Left renal cortex interstitium (tissue), 4 donors: ENCODE measurements around the gene CPNE9. TPM values are rescaled to one million over a fixed set of nuclear protein-coding genes. Genes with fewer than 3 reads are reported as not detected.

Experiments used
- DNase-seq, 4 donors: peaks; one replicate each; pipeline ENCODE4 v3.0.0-alpha.2; 2013; ENCODE audit warnings: low read depth in 4 of 4, low spot score in 2 of 4, missing footprints in 1 of 4
- polyA plus RNA-seq, 4 donors: library from polyadenylated mRNA; unstranded; fragments of 120-200 nt; gene quantifications; one replicate each; pipeline ENCODE4 v1.2.1, GENCODE V29; 2013; ENCODE audit not compliant: insufficient read length in 4 of 4

CPNE9 gene
- polyA plus RNA-seq, 4 donors: 0.14 to 0.30 TPM; not detected in 2

- DNase-seq: no peak
Observed at GRCh38 chr3:9715136-9715535, 11.5 kb downstream of the CPNE9 start.

- no peak for DNase-seq
Observed at GRCh38 chr3:9715764-9716437, 12.3 kb downstream of the CPNE9 start.

DNA sequence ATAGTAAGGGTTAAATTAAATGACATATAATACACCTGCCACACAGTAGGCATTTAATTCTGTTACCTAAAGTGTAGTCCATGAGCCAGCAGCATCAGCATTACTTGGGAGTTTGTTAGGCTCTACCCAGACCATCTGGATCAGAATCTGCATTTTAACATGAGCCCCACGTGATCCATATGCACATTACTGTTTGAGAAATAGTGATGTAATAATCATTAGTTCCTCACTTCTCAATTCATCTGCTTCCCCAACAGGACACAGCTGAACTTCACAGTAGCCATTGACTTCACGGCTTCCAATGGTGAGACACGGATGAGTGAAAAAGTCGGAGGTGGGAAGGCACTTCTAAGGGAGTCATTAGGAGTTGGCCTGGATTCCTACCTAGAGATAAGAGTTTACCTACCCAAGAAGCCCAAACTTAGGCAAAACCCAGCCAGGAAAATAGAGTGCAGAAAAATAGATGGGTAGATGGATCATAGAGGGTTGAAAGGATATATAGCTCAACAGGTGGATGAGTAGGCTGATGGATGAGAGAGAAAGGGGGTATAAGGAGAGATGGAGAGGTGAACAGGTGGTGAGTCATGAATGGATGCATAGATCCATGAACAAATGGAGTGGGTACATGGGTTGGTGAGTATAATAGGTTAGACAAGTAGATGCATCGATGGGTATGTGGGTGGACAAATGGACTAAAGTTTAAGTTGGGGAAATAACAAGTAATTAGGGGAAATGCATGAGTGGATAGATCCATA lies 13.3 kb downstream of the CPNE9 start:
- no peak for DNase-seq

- DNase-seq: no peak
Observed at GRCh38 chr3:9717563-9717962, 13.9 kb downstream of the CPNE9 start.

GRCh38 chr3:9718118-9718517 lies 14.5 kb downstream of the CPNE9 start:
- no peak for DNase-seq

- no peak for DNase-seq
Observed at GRCh38 chr3:9721015-9721699, 17.5 kb downstream of the CPNE9 start.

DNA sequence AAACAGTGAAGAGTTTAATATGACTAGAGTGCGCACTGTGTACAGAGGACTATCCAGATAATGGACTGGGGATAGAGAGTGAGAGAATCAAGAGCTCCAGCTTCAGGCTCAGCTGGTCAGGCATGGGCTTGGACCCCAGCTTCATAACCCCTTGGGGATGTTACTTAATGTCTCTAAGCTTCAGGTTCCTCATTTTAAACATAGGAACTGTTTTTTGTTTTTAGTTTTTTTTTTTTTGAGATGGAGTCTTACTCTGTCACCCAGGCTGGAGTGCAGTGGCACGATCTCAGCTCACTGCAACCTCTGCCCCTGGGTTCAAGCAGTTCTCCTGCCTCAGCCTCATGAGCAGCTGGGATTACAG lies 18.0 kb downstream of the CPNE9 start:
- DNase-seq: no peak

- no peak for DNase-seq
Observed at GRCh38 chr3:9725775-9726515, 22.3 kb downstream of the CPNE9 start.

DNA sequence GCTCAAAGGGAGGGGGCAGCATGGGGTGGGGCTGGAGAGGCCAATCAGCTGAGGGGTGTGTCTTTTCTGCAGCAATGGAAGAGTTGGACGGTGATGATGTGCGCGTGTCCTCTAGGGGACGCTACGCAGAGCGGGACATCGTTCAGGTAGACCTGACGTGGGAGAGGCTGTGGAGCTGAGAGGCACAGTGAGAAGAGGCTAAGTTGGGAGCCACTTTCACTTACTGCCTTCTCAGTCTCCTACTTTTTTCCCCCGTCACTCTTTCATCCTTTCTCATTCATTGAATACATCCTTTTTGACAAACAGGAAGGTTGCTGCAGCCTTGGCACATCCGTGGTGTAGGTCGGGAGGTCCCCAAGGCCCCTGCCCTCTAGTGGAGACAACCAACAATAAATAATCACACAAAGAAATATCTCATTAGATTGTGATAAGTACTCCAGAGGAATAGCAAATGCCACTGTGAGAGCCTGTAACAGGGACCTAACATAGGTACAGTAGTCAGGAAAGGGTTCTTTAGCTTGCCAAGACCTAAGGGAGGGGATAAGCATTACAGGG lies 23.5 kb downstream of the CPNE9 start:
- no peak for DNase-seq

GRCh38 chr3:9727743-9728142 lies 24.1 kb downstream of the CPNE9 start:
- DNase-seq: no peak

DNA sequence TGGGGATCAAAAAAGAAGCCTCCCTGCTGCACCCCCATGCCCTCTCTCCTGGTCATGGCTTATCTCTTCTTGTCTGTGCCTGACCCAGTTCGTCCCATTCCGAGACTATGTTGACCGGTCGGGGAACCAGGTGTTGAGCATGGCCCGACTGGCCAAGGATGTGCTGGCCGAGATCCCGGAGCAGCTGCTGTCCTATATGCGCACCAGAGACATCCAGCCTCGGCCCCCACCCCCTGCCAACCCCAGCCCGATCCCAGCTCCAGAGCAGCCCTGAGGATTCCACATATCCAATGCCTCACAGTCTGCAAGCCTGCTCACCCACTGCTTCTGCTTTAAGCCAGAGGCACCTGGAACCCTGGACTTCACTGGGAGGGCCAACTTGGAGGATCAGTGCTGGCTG lies 25.8 kb downstream of the CPNE9 start:
- DNase-seq: no peak

DNA sequence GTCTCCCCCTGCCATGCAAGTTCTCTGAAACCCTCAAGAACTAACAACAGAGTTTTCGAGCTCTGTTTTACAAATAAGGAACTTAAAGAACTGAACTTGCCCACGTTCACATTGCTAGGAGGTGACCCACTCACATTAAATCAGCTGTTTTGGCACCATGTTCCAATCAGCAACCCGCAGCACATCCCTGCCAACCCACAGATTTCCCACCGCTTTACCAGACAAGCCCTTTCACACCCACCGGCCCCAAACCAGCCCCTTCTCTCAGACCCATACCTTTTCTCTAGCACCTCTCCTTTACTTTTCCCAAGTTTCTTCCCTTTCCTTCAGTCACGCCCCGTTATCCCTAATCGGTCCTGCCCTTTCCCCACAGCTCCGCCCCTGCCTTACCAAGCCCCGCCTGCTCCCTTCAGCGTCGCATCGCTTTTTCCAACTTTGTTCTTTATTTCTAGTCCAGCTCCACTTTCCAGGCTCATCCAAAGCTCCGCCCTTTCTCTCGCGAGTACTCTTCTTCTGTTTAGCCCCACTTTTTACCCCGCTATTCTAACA lies 27.1 kb downstream of the CPNE9 start:
- DNase-seq: no peak

DNA sequence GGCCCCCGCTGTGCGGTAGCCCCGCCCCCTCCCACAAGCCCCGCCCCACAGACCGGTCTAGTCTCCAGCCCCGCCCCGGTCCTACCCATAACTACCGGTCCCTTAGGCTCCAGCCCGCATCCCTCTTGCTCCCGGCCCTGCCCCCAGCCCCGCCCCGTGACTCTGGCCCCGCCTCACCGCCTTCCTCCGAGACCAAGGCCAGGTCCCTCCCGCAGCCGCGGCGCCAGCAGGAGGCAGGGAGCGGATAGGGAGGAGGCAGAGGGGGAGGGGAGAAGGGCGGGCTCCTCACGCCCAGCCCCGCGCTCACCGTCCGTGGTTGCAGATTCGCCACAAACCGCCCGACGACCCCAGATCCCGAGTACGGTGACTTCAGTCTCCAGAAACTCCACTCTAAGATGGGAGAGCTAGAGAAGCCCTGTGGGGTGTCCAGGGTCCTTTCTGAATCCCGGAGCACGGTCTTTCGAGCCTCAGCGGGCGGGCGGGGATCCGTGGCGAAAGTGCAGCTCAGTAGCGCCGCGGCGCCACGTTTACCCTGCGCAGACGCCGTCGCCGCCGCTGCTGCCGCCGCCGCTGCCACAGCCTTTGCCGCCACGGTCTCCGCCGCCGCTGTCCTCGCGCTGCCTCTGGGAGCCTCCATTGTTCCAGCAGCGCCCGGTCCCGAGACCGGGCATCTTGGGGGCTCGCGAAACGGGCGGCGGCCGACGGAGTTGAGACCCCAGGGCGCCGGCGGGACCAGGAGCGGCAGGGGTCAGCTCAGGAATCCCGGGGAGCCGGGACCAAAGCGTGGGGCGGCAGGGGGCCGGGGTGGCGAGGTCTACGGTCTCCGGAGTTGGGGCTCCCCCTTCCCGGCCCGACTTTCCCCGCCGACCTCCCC lies 27.8 kb downstream of the CPNE9 start, which contains the start of gene BRPF1:
TSS of gene BRPF1 (plus strand) at position 530 of the 874 bp plus-strand sequence. CDS start 2,406 bp downstream, outside the sequence.
- peak; percentile 97 to 99 (median 98) for DNase-seq

GRCh38 chr3:9732080-9732739 lies 28.6 kb downstream of the CPNE9 start:
- DNase-seq: no peak

DNA sequence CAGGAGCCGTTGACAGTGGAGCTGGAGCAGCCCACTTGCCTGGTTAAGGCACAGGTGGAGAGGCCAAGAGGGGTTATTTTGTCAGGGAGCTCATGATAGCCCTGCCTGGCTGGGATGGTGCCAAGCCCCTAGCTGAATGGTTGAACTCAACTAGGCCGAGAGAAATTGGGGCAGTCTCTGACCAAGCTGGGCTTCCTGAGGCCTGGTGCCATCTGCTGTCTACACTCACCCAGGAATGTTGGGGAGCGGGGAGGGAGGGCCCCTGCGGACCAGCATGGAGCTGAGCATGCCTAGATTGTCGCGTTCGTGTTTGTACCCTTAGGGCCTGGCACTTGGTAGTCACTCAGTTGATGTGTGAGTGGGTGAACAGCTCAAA lies 29.1 kb downstream of the CPNE9 start:
- no peak for DNase-seq

- DNase-seq: no peak
Observed at GRCh38 chr3:9736831-9737230, 33.2 kb downstream of the CPNE9 start.

DNA sequence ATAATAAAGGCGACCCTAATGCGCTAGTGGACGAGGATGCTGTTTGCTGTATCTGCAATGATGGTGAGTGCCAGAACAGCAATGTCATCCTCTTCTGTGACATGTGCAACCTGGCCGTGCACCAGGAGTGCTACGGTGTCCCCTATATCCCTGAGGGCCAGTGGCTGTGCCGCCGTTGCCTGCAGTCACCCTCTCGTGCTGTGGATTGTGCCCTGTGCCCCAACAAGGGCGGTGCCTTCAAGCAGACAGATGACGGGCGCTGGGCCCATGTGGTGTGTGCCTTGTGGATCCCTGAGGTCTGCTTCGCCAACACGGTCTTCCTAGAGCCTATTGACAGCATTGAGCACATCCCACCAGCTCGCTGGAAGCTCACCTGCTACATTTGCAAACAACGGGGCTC lies 35.5 kb downstream of the CPNE9 start:
- DNase-seq: no peak

- DNase-seq: no peak
Observed at GRCh38 chr3:9742560-9742959, 38.9 kb downstream of the CPNE9 start.

DNA sequence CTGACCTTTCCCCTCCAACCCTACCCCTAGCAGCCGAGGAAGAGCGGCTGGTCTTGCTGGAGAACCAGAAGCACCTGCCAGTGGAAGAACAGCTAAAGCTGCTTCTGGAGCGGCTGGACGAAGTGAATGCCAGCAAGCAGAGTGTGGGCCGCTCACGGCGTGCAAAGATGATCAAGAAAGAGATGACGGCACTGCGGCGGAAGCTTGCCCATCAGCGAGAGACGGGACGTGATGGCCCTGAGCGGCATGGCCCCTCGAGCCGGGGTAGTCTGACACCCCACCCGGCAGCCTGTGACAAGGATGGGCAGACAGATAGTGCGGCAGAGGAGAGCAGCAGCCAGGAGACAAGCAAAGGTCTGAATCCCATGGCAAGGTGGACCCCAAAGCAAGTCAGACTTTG lies 39.9 kb downstream of the CPNE9 start:
- no peak for DNase-seq
